Transverse colon (tissue), 4 donors: ENCODE results near the gene GORAB. TPM values are rescaled to one million over a fixed set of nuclear protein-coding genes. Genes with fewer than 3 reads are reported as not detected.

Experiments used
- DNase-seq: peaks from one replicate; pipeline ENCODE4 v3.0.0-alpha.2; 2019
- H3K27ac ChIP-seq, 4 donors: fragments of 200-600 bp; sonication (generic); 2 replicates each; pipeline ENCODE4 v1.5.1; 2016 to 2018; ENCODE audit warnings: inconsistent platforms in 4 of 4
- H3K27me3 ChIP-seq: fragments of 200-600 bp; sonication (generic); 2 replicates; pipeline ENCODE4 v1.5.1; 2017; ENCODE audit warnings: inconsistent platforms
- H3K36me3 ChIP-seq, 4 donors: fragments of 200-600 bp; sonication (generic); 2 replicates each; pipeline ENCODE4 v1.5.1; 2017 to 2019; ENCODE audit warnings: inconsistent platforms in 4 of 4
- H3K4me1 ChIP-seq, 4 donors: fragments of 200-600 bp; sonication (generic); 2 replicates each; pipeline ENCODE4 v1.5.1; 2017 to 2020; ENCODE audit warnings: inconsistent platforms in 4 of 4
- H3K4me3 ChIP-seq, 4 donors: fragments of 200-600 bp; sonication (generic); 1 replicate in 1 of 4; 2 replicates in 3 of 4; pipeline versions ENCODE4 v1.5.1 to v1.6.1; 2017 to 2019; ENCODE audit warnings: inconsistent platforms in 4 of 4
- H3K9me3 ChIP-seq, 2 donors: fragments of 200-600 bp; sonication (generic); 2 replicates each; pipeline ENCODE4 v1.5.1; 2017 to 2019; ENCODE audit warnings: inconsistent platforms in 2 of 2
- CTCF ChIP-seq, 5 experiments: fragments of 200-600 bp in 3 of 5; fragments of 450-650 bp in 2 of 5; sonication (generic) in 3 of 5; IDR thresholded peaks; 1 replicate in 2 of 5; 2 replicates in 3 of 5; pipeline ENCODE4 v1.5.1; 2016 to 2017; ENCODE audit warnings: antibody characterized with exemption in 5 of 5, inconsistent platforms in 3 of 5, mild to moderate bottlenecking in 2 of 5, moderate library complexity in 1 of 5
- EP300 ChIP-seq: sonication (generic); formaldehyde crosslinking; IDR thresholded peaks from one replicate; pipeline ENCODE4 v1.6.1; 2017; ENCODE audit warnings: antibody characterized with exemption, low read depth
- POLR2A ChIP-seq: fragments of 450-650 bp; IDR thresholded peaks from one replicate; pipeline ENCODE4 v1.6.1; 2016; ENCODE audit warnings: antibody characterized with exemption, mild to moderate bottlenecking, moderate library complexity
- POLR2AphosphoS5 ChIP-seq, 3 donors: sonication (generic); formaldehyde crosslinking; IDR thresholded peaks; one replicate each; pipeline ENCODE4 v1.6.1; 2016; ENCODE audit warnings: antibody characterized with exemption in 3 of 3
- WGBS, 2 donors: methylation state at CpG; one replicate each; pipeline ENCODE4 v1.1.5; 2018; ENCODE audit warnings: low coverage in 1 of 2; 5-methylcytosine and 5-hydroxymethylcytosine counted together
- in situ Hi-C, 4 donors: fragments of 200-750 bp; cut with MboI; loops; one replicate each; pipeline versions ENCODE4 v1.15.0 to v1.15.1; 2017; ENCODE audit warnings: low sequenced_read_pairs in 3 of 4, low pct_ligation_motif_present in 1 of 4, low pct_unique_long_range_greater_than_20kb in 1 of 4
- intact Hi-C: fragments of 100-400 bp; cut with DNase I; formaldehyde crosslinking; loops from one replicate; pipeline ENCODE4 v1.15.1; 2023; ENCODE audit warnings: low total_unique reads
- total RNA-seq, 4 donors: library from RNA; depleted of rRNA; stranded (reverse); fragments of >200 nt; gene quantifications; one replicate each; pipeline ENCODE4 v1.1.0, GENCODE V29; 2016

Gene GORAB
- total RNA-seq, 4 donors from 2014 or later, result 8.2 to 83.0 (median 29.9) TPM

- TF ChIP-seq POLR2AphosphoS5 (IDR thresholded peaks at IDR 0.05) (no peak), POLR2A (no peak), CTCF (IDR thresholded peaks at IDR 0.05) (no peak), EP300 (no peak)
- WGBS, 2 donors, result 25 to 32% methylated on average over 13 of the region's 13 CpGs
- in situ Hi-C loops (no loop called here), intact Hi-C loops (no loop called here)
- peaks cover 11% of the 10 kb centered on the region for H3K27me3 ChIP-seq
- H3K4me1 ChIP-seq, result peaks cover 3 to 7% (median 4%) of the 10 kb centered on the region in 4 donors
- H3K27ac ChIP-seq, result no peak overlapping the region
- DNase-seq, result no peak
- no peak overlapping the region for H3K4me3 ChIP-seq
- peaks cover under 1 to 1% of the 10 kb centered on the region in 2 donors for H3K9me3 ChIP-seq
- H3K36me3 ChIP-seq, result no peaks in the 10 kb centered on the region
These were observed 59.1 kb downstream of the GORAB start for GRCh38 chr1:170590921-170591705.

- 62 to 70% methylated on average over 2 of the region's 2 CpGs for WGBS, 2 donors
- H3K27me3 ChIP-seq, result peaks cover 11% of the 10 kb centered on the region
- H3K9me3 ChIP-seq, result peaks cover 6 to 8% of the 10 kb centered on the region in 2 donors
- TF ChIP-seq EP300 (no peak), POLR2A (no peak), CTCF (IDR thresholded peaks at IDR 0.05) (no peak), POLR2AphosphoS5 (IDR thresholded peaks at IDR 0.05) (no peak)
- DNase-seq, result no peak
- intact Hi-C loops, result no loop called here
- H3K4me1 ChIP-seq, result no peaks in the 10 kb centered on the region
- H3K36me3 ChIP-seq, result no peaks in the 10 kb centered on the region
- in situ Hi-C loops, result no loop called here
- no peak overlapping the region for H3K4me3 ChIP-seq
- H3K27ac ChIP-seq, result no peak overlapping the region
These were observed 60.7 kb downstream of the GORAB start for GRCh38 chr1:170592591-170593111.

GRCh38 chr1:170593173-170594011, 61.4 kb downstream of the GORAB start:
- no peak for DNase-seq
- H3K9me3 ChIP-seq, result peaks cover 6 to 8% of the 10 kb centered on the region in 2 donors
- no peak overlapping the region for H3K4me3 ChIP-seq
- peaks cover 11% of the 10 kb centered on the region for H3K27me3 ChIP-seq
- WGBS, 2 donors, result 41 to 46% methylated on average over 3 to 5 of the region's 5 CpGs
- in situ Hi-C loops (no loop called here), intact Hi-C loops (no loop called here)
- no peaks in the 10 kb centered on the region for H3K4me1 ChIP-seq
- TF ChIP-seq EP300 (no peak), POLR2A (no peak), CTCF (IDR thresholded peaks at IDR 0.05) (no peak), POLR2AphosphoS5 (IDR thresholded peaks at IDR 0.05) (no peak)
- H3K27ac ChIP-seq, result no peak overlapping the region
- no peaks in the 10 kb centered on the region for H3K36me3 ChIP-seq

GRCh38 chr1:170594066-170594626, 62.2 kb downstream of the GORAB start:
- in situ Hi-C loops, result no loop called here

More at GRCh38 chr1:170594066-170594626, 62.2 kb downstream of the GORAB start:
- no peak for DNase-seq
- TF ChIP-seq POLR2AphosphoS5 (IDR thresholded peaks at IDR 0.05) (no peak), CTCF (IDR thresholded peaks at IDR 0.05) (no peak), POLR2A (no peak), EP300 (no peak)
- peaks cover 6 to 8% of the 10 kb centered on the region in 2 donors for H3K9me3 ChIP-seq
- intact Hi-C loops, result no loop called here
- H3K4me1 ChIP-seq, result no peaks in the 10 kb centered on the region
- no peaks in the 10 kb centered on the region for H3K36me3 ChIP-seq
- H3K27ac ChIP-seq, result no peak overlapping the region
- WGBS, 2 donors, result 61 to 65% methylated on average over 5 of the region's 5 CpGs
- no peak overlapping the region for H3K4me3 ChIP-seq
- peaks cover 11% of the 10 kb centered on the region for H3K27me3 ChIP-seq
